GM12878 (cell line): Measurements from ENCODE around the gene EML1. TPM values are rescaled to one million over a fixed set of nuclear protein-coding genes. Genes with fewer than 3 reads are reported as not detected.

ENCODE experiments used
- ATAC-seq: fragments of 200-7000 bp; cut with Tn5 transposase; 3 replicates; pipeline ENCODE4 v1.9.1; 2020; ENCODE audit warnings: mild to moderate bottlenecking, moderate library complexity
- BruUV-seq: library from RNA; stranded (reverse); fragments of 400-500 nt; replicated peaks from 2 replicates; lab custom pipeline; 2021; lab: Mats Ljungman, UMichigan
- CTCF ChIA-PET: fragments of 300-600 bp; sonication (Branson Sonifier 250); formaldehyde crosslinking; extraction: SDS; loops from one replicate; lab custom pipeline; 2021; ENCODE audit warnings: inconsistent platforms; lab: Yijun Ruan, JAX
- POLR2A ChIA-PET: fragments of 350-600 bp; formaldehyde crosslinking; extraction: SDS; loops from one replicate; lab custom pipeline; 2021; ENCODE audit warnings: inconsistent platforms; lab: Charles Lee
- RAD21 ChIA-PET: fragments of 300-600 bp; sonication (Branson Sonifier 250); formaldehyde crosslinking; loops from one replicate; lab custom pipeline; 2023; ENCODE audit warnings: antibody characterized with exemption; ENCODE audit not compliant: unreplicated experiment; lab: Charles Lee
- SMC1A ChIA-PET: fragments of 300-600 bp; sonication (Branson Sonifier 250); formaldehyde crosslinking; loops from one replicate; lab custom pipeline; 2023; ENCODE audit not compliant: unreplicated experiment, uncharacterized antibody; lab: Charles Lee
- DNase-seq: peaks from one replicate; pipeline ENCODE4 v3.0.0-alpha.2; 2011; ENCODE audit warnings: low read depth, low spot score
- FAIRE-seq: peaks from 3 replicates; lab custom pipeline; 2011; peaks lifted over from hg19 to GRCh38; lab: Jason Lieb, UNC
- H2AFZ ChIP-seq: 2 replicates; pipeline ENCODE4 v1.6.0; 2011; ENCODE audit warnings: low read depth, low read length, control low read depth; ENCODE audit not compliant: control insufficient read depth
- H3K27ac ChIP-seq: 2 replicates; pipeline ENCODE4 v1.5.1; 2011; ENCODE audit warnings: control low read depth; ENCODE audit not compliant: control insufficient read depth, insufficient read depth
- H3K27me3 ChIP-seq, 2 experiments: replicated peaks in 1 of 2; 2 replicates each; pipeline versions ENCODE4 v1.6.0 to v1.6.1; 2011; ENCODE audit warnings: low read length in 1 of 2; ENCODE audit not compliant: control insufficient read depth in 2 of 2, insufficient read depth in 2 of 2
- H3K36me3 ChIP-seq, 2 experiments: 2 replicates each; pipeline ENCODE4 v1.5.1; 2011; ENCODE audit warnings: low read length in 1 of 2; ENCODE audit not compliant: control insufficient read depth in 2 of 2, insufficient read depth in 2 of 2
- H3K4me1 ChIP-seq: 2 replicates; pipeline ENCODE4 v1.6.1; 2011; ENCODE audit warnings: mild to moderate bottlenecking, low read length, moderate library complexity, mixed read lengths; ENCODE audit not compliant: control insufficient read depth, insufficient read depth
- H3K4me2 ChIP-seq: 2 replicates; pipeline ENCODE4 v1.6.0; 2011; ENCODE audit warnings: control low read depth; ENCODE audit not compliant: control insufficient read depth, insufficient read depth
- H3K4me3 ChIP-seq: fragments of 200-600 bp; sonication (generic); 2 replicates; pipeline ENCODE4 v1.5.1; 2016
- H3K79me2 ChIP-seq: 2 replicates; pipeline ENCODE4 v1.6.0; 2011; ENCODE audit warnings: low read length; ENCODE audit not compliant: control insufficient read depth, insufficient read depth
- H3K9ac ChIP-seq: 2 replicates; pipeline ENCODE4 v1.8.0; 2011; ENCODE audit warnings: low read length, control low read depth, mixed read lengths; ENCODE audit not compliant: control insufficient read depth, insufficient read depth
- H3K9me3 ChIP-seq: replicated peaks from 3 replicates; pipeline ENCODE4 v1.5.1; 2011; ENCODE audit warnings: mild to moderate bottlenecking, low read length; ENCODE audit not compliant: control insufficient read depth, insufficient read depth
- H4K20me1 ChIP-seq: 2 replicates; pipeline ENCODE4 v1.6.0; 2011; ENCODE audit not compliant: control insufficient read depth, insufficient read depth
- BACH1 ChIP-seq: fragments of 450-650 bp; IDR thresholded peaks from 2 replicates; pipeline ENCODE4 v1.6.1; 2017; ENCODE audit warnings: mild to moderate bottlenecking, borderline replicate concordance
- BCLAF1 ChIP-seq: fragments of 450-650 bp; IDR thresholded peaks from 2 replicates; pipeline ENCODE4 v1.6.1; 2017; ENCODE audit warnings: antibody characterized with exemption, mild to moderate bottlenecking, moderate library complexity
- BMI1 ChIP-seq: fragments of 450-650 bp; IDR thresholded peaks from 2 replicates; pipeline ENCODE4 v1.6.1; 2016; ENCODE audit warnings: mild to moderate bottlenecking, moderate library complexity, borderline replicate concordance
- CBFB ChIP-seq: IDR thresholded peaks from 2 replicates; pipeline ENCODE4 v1.6.1; 2016; ENCODE audit warnings: antibody characterized with exemption, low read depth
- E2F8 ChIP-seq: fragments of 450-650 bp; IDR thresholded peaks from 2 replicates; pipeline ENCODE4 v1.6.1; 2018; ENCODE audit warnings: mild to moderate bottlenecking, low read depth, moderate library complexity; ENCODE audit not compliant: partially characterized antibody
- FOXK2 ChIP-seq: fragments of 450-650 bp; IDR thresholded peaks from 2 replicates; pipeline ENCODE4 v1.6.1; 2017; ENCODE audit warnings: mild to moderate bottlenecking, moderate library complexity
- HCFC1 ChIP-seq: fragments of 150-350 bp; IDR thresholded peaks from 2 replicates; pipeline ENCODE4 v1.6.1; 2014; ENCODE audit warnings: low read length
- HDAC6 ChIP-seq: fragments of 200-600 bp; sonication (generic); IDR thresholded peaks from one replicate; pipeline ENCODE4 v1.8.0; 2017; ENCODE audit warnings: antibody characterized with exemption; ENCODE audit not compliant: unreplicated experiment
- IKZF1 ChIP-seq: fragments of 450-650 bp; conservative IDR thresholded peaks from 2 replicates; pipeline ENCODE4 v1.6.1; 2017; ENCODE audit warnings: antibody characterized with exemption, mild to moderate bottlenecking
- IRF4 ChIP-seq: IDR thresholded peaks from 2 replicates; pipeline ENCODE4 v1.6.1; 2011; ENCODE audit warnings: low read depth, low read length
- NBN ChIP-seq: fragments of 450-650 bp; IDR thresholded peaks from 2 replicates; pipeline ENCODE4 v1.6.1; 2016
- POLR2AphosphoS2 ChIP-seq: IDR thresholded peaks from 2 replicates; pipeline ENCODE4 v1.6.1; 2011; ENCODE audit warnings: low read depth, mild to moderate bottlenecking, low read length, improper control_type of control experiment, moderate library complexity
- TBL1XR1 ChIP-seq: IDR thresholded peaks from 2 replicates; pipeline ENCODE4 v1.6.1; 2012; ENCODE audit warnings: low read depth, low read length, improper control_type of control experiment
- ZBTB40 ChIP-seq: fragments of 450-650 bp; IDR thresholded peaks from 2 replicates; pipeline ENCODE4 v1.6.1; 2016; ENCODE audit warnings: mild to moderate bottlenecking, moderate library complexity, borderline replicate concordance
- WGBS: methylation state at CpG from one replicate; pipeline ENCODE4 v1.1.6; 2016; ENCODE audit warnings: low lambda C conversion rate; ENCODE audit not compliant: insufficient replicate concordance, insufficient coverage; ENCODE audit errors: missing lambda C conversion rate; 5-methylcytosine and 5-hydroxymethylcytosine counted together
- in situ Hi-C: fragments of 300-500 bp; cut with MboI; formaldehyde crosslinking; loops from 9 replicates; pipeline ENCODE4 v1.14.3; 2018; ENCODE audit warnings: mixed read lengths
- intact Hi-C: fragments of 100-400 bp; cut with micrococcal nuclease; formaldehyde crosslinking; loops from one replicate; pipeline ENCODE4 v1.14.2; 2022; ENCODE audit not compliant: unreplicated experiment
- polyA plus RNA-seq, 11 experiments: library from polyadenylated mRNA; depleted of rRNA in 4 of 11; unstranded in 6 of 11; stranded (reverse) in 5 of 11; fragments of >200 nt; fragmentation: Nextera tagmentation in 4 of 11; fragmentation: Illumina TruSeq in 1 of 11; extraction: Ambion mirVana in 4 of 11; extraction: Trizol in 1 of 11; gene quantifications; 1 replicate in 1 of 11; 2 replicates in 10 of 11; pipeline versions ENCODE4 v1.2.1 to v1.2.3, GENCODE V29; 2011 to 2016; ENCODE audit warnings: inconsistent platforms in 2 of 11, missing spikeins in 2 of 11, low read depth in 1 of 11
- total RNA-seq, 4 experiments: library from RNA; depleted of rRNA in 3 of 4; stranded (reverse); fragments of >200 nt in 3 of 4; fragmentation: Illumina TruSeq in 1 of 4; extraction: Trizol in 1 of 4; gene quantifications; 2 replicates each; pipeline versions ENCODE4 v1.2.1 to v1.2.3, GENCODE V29; 2013 to 2021

The EML1 gene
- total and polyA plus RNA-seq, 10 of the 15 experiments (the other 5 are each of a cell fraction or from before 2014, with no cell fraction given), result 0.05 to 3.4 (median 0.11) TPM; not detected in 3

- CTCF ChIA-PET, result interaction anchor here (0.7 to 3.6 kb wide), 9 partner anchors 8 to 213 kb away, joined by 3 to 25 read pairs (median 4); no protein-coding TSS in a partner anchor
- H3K4me2 ChIP-seq, result no peak overlapping the region
- 29% methylated on average over 3 of the region's 3 CpGs for WGBS
- BruUV-seq, result no TSS peak
- no peaks in the 10 kb centered on the region for H3K79me2 ChIP-seq
- intact Hi-C loops, result no loop called here
- H4K20me1 ChIP-seq, result no peaks in the 10 kb centered on the region
- no peak for FAIRE-seq
- no peak for DNase-seq
- H3K4me1 ChIP-seq, result no peaks in the 10 kb centered on the region
- H3K36me3 ChIP-seq, result no peaks in the 10 kb centered on the region
- in situ Hi-C loops, result no loop called here
- RAD21 ChIA-PET, result no interaction called here
- no peak overlapping the region for H3K27ac ChIP-seq
- SMC1A ChIA-PET, result interaction anchor here (0.8 to 1.8 kb wide), 6 partner anchors 9 to 89 kb away, joined by 3 to 5 read pairs (median 3); no protein-coding TSS in a partner anchor
- H2AFZ ChIP-seq, result no peak overlapping the region
- POLR2A ChIA-PET, result interaction anchor here (0.7 to 0.8 kb wide), 2 partner anchors 11 to 213 kb away, joined by 3 read pairs; no protein-coding TSS in a partner anchor
- no peak overlapping the region for H3K9ac ChIP-seq
- no peak for ATAC-seq
- peaks cover 0 to 1% of the 10 kb centered on the region in 2 experiments; a peak in 1 of 4 replicates for H3K27me3 ChIP-seq
- no peak overlapping the region for H3K4me3 ChIP-seq
- no peaks in the 10 kb centered on the region for H3K9me3 ChIP-seq
- TF ChIP-seq E2F8 (no peak), IRF4 (no peak), TBL1XR1 (no peak), BACH1 (no peak), IKZF1 (no peak), FOXK2 (no peak), ZBTB40 (no peak), POLR2AphosphoS2 (no peak), HDAC6 (no peak), BCLAF1 (no peak), NBN (no peak), CBFB (no peak), HCFC1 (no peak), BMI1 (no peak)
Measured at GRCh38 chr14:99896361-99896760, 103.1 kb downstream of the EML1 start.
